Natural killer cell (primary cell): ENCODE measurements around the gene PSMD8. TPM values are rescaled to one million over a fixed set of nuclear protein-coding genes. Genes with fewer than 3 reads are reported as not detected.
A peak's percentile ranks its signal among the peaks of the same experiment; 100 is the strongest.

ENCODE experiments used
- ATAC-seq, 3 donors: fragments of 150-1000 bp in 2 of 3; fragments of 200-7000 bp in 1 of 3; cut with Tn5 transposase; 1 replicate in 1 of 3; 2 replicates in 2 of 3; pipeline ENCODE4 v1.10.0; 2021; ENCODE audit warnings: mild to moderate bottlenecking in 2 of 3, moderate library complexity in 2 of 3
- DNase-seq, 2 donors: peaks; one replicate each; pipeline versions ENCODE4 v3.0.0 to v3.0.0-alpha.2; 2013 to 2021; ENCODE audit warnings: mixed read lengths in 1 of 2
- H3K27ac ChIP-seq: one replicate; pipeline ENCODE4 v1.5.1; 2013; ENCODE audit warnings: mild to moderate bottlenecking, low read length
- H3K27me3 ChIP-seq: one replicate; pipeline ENCODE4 v1.6.1; 2013; ENCODE audit warnings: low read length; ENCODE audit not compliant: control insufficient read depth, insufficient read depth
- H3K36me3 ChIP-seq: one replicate; pipeline ENCODE4 v1.6.1; 2013; ENCODE audit warnings: low read length; ENCODE audit not compliant: control insufficient read depth, insufficient read depth
- H3K4me1 ChIP-seq: one replicate; pipeline ENCODE4 v1.6.1; 2013; ENCODE audit warnings: low read length; ENCODE audit not compliant: control insufficient read depth, insufficient read depth
- H3K4me3 ChIP-seq: one replicate; pipeline ENCODE4 v1.5.1; 2013; ENCODE audit warnings: low read length
- H3K9me3 ChIP-seq: one replicate; pipeline ENCODE4 v1.6.1; 2013; ENCODE audit warnings: low read length; ENCODE audit not compliant: control insufficient read depth, insufficient read depth
- H3K27ac Mint-ChIP-seq, 2 donors: one replicate each; pipeline ENCODE4 v1.8.0; 2022; ENCODE audit warnings: mild to moderate bottlenecking in 2 of 2, mixed read lengths in 2 of 2, moderate library complexity in 1 of 2
- H3K27me3 Mint-ChIP-seq, 2 donors: one replicate each; pipeline ENCODE4 v1.8.0; 2022; ENCODE audit warnings: low read depth in 2 of 2, mixed read lengths in 2 of 2
- H3K36me3 Mint-ChIP-seq: one replicate; pipeline ENCODE4 v1.8.0; 2022; ENCODE audit warnings: mixed read lengths
- H3K4me1 Mint-ChIP-seq, 2 donors: one replicate each; pipeline ENCODE4 v1.8.0; 2022; ENCODE audit warnings: mixed read lengths in 2 of 2
- H3K4me3 Mint-ChIP-seq: one replicate; pipeline ENCODE4 v1.8.0; 2022; ENCODE audit warnings: mild to moderate bottlenecking, moderate library complexity, mixed read lengths
- H3K9me3 Mint-ChIP-seq, 2 donors: one replicate each; pipeline ENCODE4 v1.8.0; 2022; ENCODE audit warnings: mixed read lengths in 2 of 2
- WGBS: methylation state at CpG from one replicate; pipeline ENCODE4 v1.1.7; 2013; ENCODE audit warnings: missing lambda C conversion rate; ENCODE audit not compliant: insufficient coverage; 5-methylcytosine and 5-hydroxymethylcytosine counted together
- intact Hi-C: fragments of 100-400 bp; cut with micrococcal nuclease; formaldehyde crosslinking; loops from one replicate; pipeline ENCODE4 v1.14.2; 2022
- total RNA-seq, 4 donors: library from RNA; stranded (reverse); fragments of 120-200 nt in 1 of 4; gene quantifications; one replicate each; pipeline versions ENCODE4 v1.2.3 to v1.2.4, GENCODE V29; 2013 to 2022
- TF ChIP-seq, protein P1 (sequence below): fragments of 200-600 bp; IDR thresholded peaks from one replicate; pipeline ENCODE4 v1.8.0; 2022; ENCODE audit warnings: antibody characterized with exemption

PSMD8 gene
- total RNA-seq: 100 to 1,000 TPM; 109 to 115 (median 109) TPM
- total RNA-seq (2013): 92.8 TPM

DNA sequence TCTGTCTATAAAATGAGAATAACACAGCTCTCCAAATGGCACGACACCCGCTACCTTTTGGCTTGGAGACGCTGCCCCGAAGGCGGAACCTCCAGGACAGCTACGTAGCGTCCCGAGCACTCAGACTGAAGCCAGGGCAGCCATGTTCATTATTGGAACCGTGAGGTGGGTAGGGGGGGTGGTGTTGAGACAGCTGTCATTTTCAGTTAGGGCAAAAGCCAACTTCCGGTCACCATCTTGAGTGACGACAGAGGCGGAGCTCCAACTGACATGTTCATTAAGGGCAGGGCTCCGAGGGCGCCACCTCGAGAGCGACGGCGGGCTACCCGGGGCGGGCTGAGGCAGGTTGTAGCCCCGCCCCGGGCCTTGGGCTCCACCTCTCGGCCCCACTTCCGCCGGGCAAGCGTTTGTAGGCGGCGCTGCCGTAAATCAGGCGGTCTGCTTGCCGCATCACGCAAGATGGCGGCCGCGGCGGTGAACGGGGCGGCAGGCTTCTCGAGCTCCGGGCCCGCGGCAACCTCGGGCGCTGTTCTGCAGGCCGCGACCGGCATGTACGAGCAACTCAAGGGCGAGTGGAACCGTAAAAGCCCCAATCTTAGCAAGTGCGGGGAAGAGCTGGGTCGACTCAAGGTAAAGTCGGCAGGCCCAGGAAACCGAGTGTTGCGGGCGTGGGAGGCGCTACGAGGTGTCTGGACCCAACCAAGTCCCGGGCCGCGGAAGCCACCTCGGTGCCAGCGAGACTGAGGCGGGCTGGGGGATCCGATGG lies at the start of gene PSMD8:
Gene PSMD8 (plus strand): TSS at position 240 of the 766 bp plus-strand sequence. CDS start 31 bp downstream, at position 271.
- H3K27ac Mint-ChIP-seq: peak within 1 kb of the TSS; percentile 99 to 100
- Histone ChIP-seq H3K4me3 (peak within 1 kb of the TSS; percentile 68), H3K9me3 (no peaks in the 10 kb centered on the region), H3K27ac (peak within 1 kb of the TSS; percentile 91), H3K27me3 (no peaks in the 10 kb centered on the region), H3K36me3 (peaks cover 8% of the 10 kb centered on the region), H3K4me1 (peaks cover 26% of the 10 kb centered on the region)
- no peaks in the 10 kb centered on the region for H3K36me3 Mint-ChIP-seq
- ATAC-seq (peak; percentile 95 to 99 (median 96)), DNase-seq (peak; percentile 97 to 99)
- no peaks in the 10 kb centered on the region for H3K9me3 Mint-ChIP-seq
- WGBS: under 1% methylated on average over 65 of the region's 65 CpGs
- peaks cover 0 to 4% of the 10 kb centered on the region in 2 donors for H3K27me3 Mint-ChIP-seq
- peak within 1 kb of the TSS; percentile 100 for H3K4me3 Mint-ChIP-seq
- peaks cover 25 to 33% of the 10 kb centered on the region in 2 donors for H3K4me1 Mint-ChIP-seq
- TF ChIP-seq, protein P1, sequence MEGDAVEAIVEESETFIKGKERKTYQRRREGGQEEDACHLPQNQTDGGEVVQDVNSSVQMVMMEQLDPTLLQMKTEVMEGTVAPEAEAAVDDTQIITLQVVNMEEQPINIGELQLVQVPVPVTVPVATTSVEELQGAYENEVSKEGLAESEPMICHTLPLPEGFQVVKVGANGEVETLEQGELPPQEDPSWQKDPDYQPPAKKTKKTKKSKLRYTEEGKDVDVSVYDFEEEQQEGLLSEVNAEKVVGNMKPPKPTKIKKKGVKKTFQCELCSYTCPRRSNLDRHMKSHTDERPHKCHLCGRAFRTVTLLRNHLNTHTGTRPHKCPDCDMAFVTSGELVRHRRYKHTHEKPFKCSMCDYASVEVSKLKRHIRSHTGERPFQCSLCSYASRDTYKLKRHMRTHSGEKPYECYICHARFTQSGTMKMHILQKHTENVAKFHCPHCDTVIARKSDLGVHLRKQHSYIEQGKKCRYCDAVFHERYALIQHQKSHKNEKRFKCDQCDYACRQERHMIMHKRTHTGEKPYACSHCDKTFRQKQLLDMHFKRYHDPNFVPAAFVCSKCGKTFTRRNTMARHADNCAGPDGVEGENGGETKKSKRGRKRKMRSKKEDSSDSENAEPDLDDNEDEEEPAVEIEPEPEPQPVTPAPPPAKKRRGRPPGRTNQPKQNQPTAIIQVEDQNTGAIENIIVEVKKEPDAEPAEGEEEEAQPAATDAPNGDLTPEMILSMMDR: no peak
- intact Hi-C loops: loop anchor here (1.0 to 2.0 kb wide), 5 partner anchors 14 to 467 kb away; partner anchors contain the start of genes CATSPERG, FAM98C, GGN and SIPA1L3

DNA sequence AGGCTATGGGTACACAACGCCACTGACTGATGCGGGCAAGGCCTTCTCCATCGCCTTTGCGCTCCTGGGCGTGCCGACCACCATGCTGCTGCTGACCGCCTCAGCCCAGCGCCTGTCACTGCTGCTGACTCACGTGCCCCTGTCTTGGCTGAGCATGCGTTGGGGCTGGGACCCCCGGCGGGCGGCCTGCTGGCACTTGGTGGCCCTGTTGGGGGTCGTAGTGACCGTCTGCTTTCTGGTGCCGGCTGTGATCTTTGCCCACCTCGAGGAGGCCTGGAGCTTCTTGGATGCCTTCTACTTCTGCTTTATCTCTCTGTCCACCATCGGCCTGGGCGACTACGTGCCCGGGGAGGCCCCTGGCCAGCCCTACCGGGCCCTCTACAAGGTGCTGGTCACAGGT lies 47.8 kb upstream of the PSMD8 start:
- Mint-ChIP-seq H3K9me3 (no peaks in the 10 kb centered on the region), H3K4me1 (no peaks in the 10 kb centered on the region), H3K27ac (no peak overlapping the region), H3K36me3 (no peaks in the 10 kb centered on the region), H3K4me3 (no peak overlapping the region), H3K27me3 (peaks cover 0 to 8% of the 10 kb centered on the region in 2 donors)
- H3K4me3 ChIP-seq: no peak overlapping the region
- ATAC-seq (no peak), DNase-seq (no peak)
- WGBS: 97% methylated on average over 22 of the region's 22 CpGs
- no peaks in the 10 kb centered on the region for H3K9me3 ChIP-seq
- H3K27me3 ChIP-seq: no peaks in the 10 kb centered on the region
- peaks cover 4% of the 10 kb centered on the region for H3K36me3 ChIP-seq
- H3K4me1 ChIP-seq: no peaks in the 10 kb centered on the region
- TF ChIP-seq, protein P1: no peak
- no peak overlapping the region for H3K27ac ChIP-seq
- intact Hi-C loops: no loop called here

DNA sequence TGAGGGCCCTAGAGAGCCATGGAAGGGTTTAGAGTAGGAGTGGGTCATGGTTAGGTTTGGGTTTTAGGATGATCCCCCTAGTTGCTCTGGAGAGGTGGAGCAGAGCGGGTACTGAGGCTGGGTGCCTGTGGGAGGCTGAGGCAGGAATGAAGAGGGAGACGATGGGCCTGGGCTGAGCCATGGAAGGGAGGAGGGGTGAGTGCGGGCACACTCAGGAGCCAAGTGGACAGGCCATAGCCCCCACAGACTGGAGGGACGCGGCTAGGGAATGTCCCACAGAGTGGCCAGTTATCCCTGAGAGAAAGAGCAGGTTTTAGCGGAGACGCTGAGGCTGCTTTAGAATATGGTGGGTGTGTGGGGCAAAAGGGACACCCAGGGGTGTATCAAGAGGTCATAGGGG lies 44.7 kb upstream of the PSMD8 start:
- no peaks in the 10 kb centered on the region for H3K4me1 ChIP-seq
- no peak overlapping the region for H3K4me3 ChIP-seq
- ATAC-seq (no peak), DNase-seq (no peak)
- TF ChIP-seq, protein P1: no peak
- H3K4me3 Mint-ChIP-seq: no peak overlapping the region
- H3K9me3 Mint-ChIP-seq: no peaks in the 10 kb centered on the region
- intact Hi-C loops: loop anchor here (5.0 to 10.0 kb wide), 2 partner anchors 187 to 1015 kb away; no protein-coding TSS in a partner anchor
- H3K36me3 Mint-ChIP-seq: no peaks in the 10 kb centered on the region
- H3K9me3 ChIP-seq: no peaks in the 10 kb centered on the region
- peaks cover 4% of the 10 kb centered on the region for H3K36me3 ChIP-seq
- H3K27ac ChIP-seq: no peak overlapping the region
- no peak overlapping the region for H3K27ac Mint-ChIP-seq
- H3K27me3 Mint-ChIP-seq: peaks cover 0 to 4% of the 10 kb centered on the region in 2 donors
- no peaks in the 10 kb centered on the region for H3K27me3 ChIP-seq
- WGBS: over 99% methylated on average over 7 of the region's 7 CpGs
- H3K4me1 Mint-ChIP-seq: no peaks in the 10 kb centered on the region
